ENCODE data around the gene SLC50A1.

DNA sequence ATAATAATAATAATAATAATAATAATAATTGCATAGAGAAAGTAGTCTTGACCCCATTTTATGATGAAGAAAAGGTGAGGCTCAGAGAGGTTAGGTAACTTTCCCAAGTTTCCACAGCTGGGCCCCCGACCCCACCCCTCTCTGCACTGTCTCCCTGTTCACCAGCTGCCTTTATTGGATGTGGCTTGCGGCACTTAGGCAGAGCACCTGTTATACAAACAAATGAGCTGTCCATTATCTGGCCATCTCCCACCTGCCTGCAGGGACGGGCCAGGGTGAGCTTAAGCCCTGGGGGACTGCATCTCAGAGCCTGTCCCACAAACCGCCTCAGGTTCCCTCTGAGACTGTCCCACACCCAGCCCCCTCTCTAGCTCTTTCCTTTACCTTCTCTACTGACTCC, 18.0 kb upstream of the SLC50A1 start:
- no peak for TF ChIP-seq CTCF (IDR thresholded peaks at IDR 0.05; ENCODE audit: insufficient read depth, low read length)
- TF ChIP-seq, protein P1, sequence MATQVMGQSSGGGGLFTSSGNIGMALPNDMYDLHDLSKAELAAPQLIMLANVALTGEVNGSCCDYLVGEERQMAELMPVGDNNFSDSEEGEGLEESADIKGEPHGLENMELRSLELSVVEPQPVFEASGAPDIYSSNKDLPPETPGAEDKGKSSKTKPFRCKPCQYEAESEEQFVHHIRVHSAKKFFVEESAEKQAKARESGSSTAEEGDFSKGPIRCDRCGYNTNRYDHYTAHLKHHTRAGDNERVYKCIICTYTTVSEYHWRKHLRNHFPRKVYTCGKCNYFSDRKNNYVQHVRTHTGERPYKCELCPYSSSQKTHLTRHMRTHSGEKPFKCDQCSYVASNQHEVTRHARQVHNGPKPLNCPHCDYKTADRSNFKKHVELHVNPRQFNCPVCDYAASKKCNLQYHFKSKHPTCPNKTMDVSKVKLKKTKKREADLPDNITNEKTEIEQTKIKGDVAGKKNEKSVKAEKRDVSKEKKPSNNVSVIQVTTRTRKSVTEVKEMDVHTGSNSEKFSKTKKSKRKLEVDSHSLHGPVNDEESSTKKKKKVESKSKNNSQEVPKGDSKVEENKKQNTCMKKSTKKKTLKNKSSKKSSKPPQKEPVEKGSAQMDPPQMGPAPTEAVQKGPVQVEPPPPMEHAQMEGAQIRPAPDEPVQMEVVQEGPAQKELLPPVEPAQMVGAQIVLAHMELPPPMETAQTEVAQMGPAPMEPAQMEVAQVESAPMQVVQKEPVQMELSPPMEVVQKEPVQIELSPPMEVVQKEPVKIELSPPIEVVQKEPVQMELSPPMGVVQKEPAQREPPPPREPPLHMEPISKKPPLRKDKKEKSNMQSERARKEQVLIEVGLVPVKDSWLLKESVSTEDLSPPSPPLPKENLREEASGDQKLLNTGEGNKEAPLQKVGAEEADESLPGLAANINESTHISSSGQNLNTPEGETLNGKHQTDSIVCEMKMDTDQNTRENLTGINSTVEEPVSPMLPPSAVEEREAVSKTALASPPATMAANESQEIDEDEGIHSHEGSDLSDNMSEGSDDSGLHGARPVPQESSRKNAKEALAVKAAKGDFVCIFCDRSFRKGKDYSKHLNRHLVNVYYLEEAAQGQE (IDR thresholded peaks at IDR 0.05; ENCODE audit: insufficient replicate concordance, low read depth): no peak
- no peak for TF ChIP-seq POLR2AphosphoS5 (IDR thresholded peaks at IDR 0.05; ENCODE audit: low read depth)
- TF ChIP-seq SPI1 (IDR thresholded peaks at IDR 0.05; ENCODE audit: borderline replicate concordance, low read depth): no peak

All from HL-60 (cell line).